K562 (cell line): ENCODE data around the gene BTBD10. TPM values are rescaled to one million over a fixed set of nuclear protein-coding genes. Genes with fewer than 3 reads are reported as not detected.

ENCODE experiments used
- COPS2 ChIP-seq: fragments of 450-650 bp; conservative IDR thresholded peaks from 2 replicates; pipeline ENCODE4 v1.6.1; 2016; ENCODE audit warnings: mild to moderate bottlenecking, moderate library complexity
- CTBP1 ChIP-seq: fragments of 450-650 bp; IDR thresholded peaks from 2 replicates; pipeline ENCODE4 v1.6.1; 2016; ENCODE audit warnings: borderline replicate concordance
- FOXM1 ChIP-seq, 2 experiments: fragments of 450-650 bp in 1 of 2; sonication (generic) in 1 of 2; formaldehyde crosslinking in 1 of 2; IDR thresholded peaks; 2 replicates each; pipeline versions ENCODE4 v1.6.1 to v1.9.0; 2017 to 2022; ENCODE audit warnings: low read depth in 2 of 2, mild to moderate bottlenecking in 2 of 2, missing genetic modification reagents in 1 of 2, moderate library complexity in 1 of 2
- HNRNPL ChIP-seq: fragments of 200-400 bp; formaldehyde crosslinking; IDR thresholded peaks from 2 replicates; pipeline ENCODE4 v1.6.1; 2017; ENCODE audit warnings: low read depth, mild to moderate bottlenecking, low read length
- MIER1 ChIP-seq: fragments of 450-650 bp; IDR thresholded peaks from 2 replicates; pipeline ENCODE4 v1.6.1; 2016; ENCODE audit warnings: antibody characterized with exemption, mild to moderate bottlenecking, low read depth
- SRSF7 ChIP-seq: fragments of 200-400 bp; formaldehyde crosslinking; optimal IDR thresholded peaks from 2 replicates; pipeline ENCODE3; 2017; ENCODE audit warnings: mild to moderate bottlenecking, low read depth, low read length
- TEAD4 ChIP-seq, 2 experiments: sonication (generic) in 1 of 2; formaldehyde crosslinking in 1 of 2; IDR thresholded peaks; 2 replicates each; pipeline versions ENCODE4 v1.6.1 to v1.8.0; 2012 to 2022; ENCODE audit warnings: borderline replicate concordance in 1 of 2, inconsistent platforms in 1 of 2, low read length in 1 of 2, mild to moderate bottlenecking in 1 of 2, missing genetic modification reagents in 1 of 2
- ZBTB8A ChIP-seq: fragments of 450-650 bp; IDR thresholded peaks from 2 replicates; pipeline ENCODE4 v1.6.1; 2018; ENCODE audit warnings: mild to moderate bottlenecking, moderate library complexity; ENCODE audit not compliant: partially characterized antibody
- ZNF408 ChIP-seq: fragments of 250-450 bp; sonication (Bioruptor Pico); IDR thresholded peaks from 2 replicates; pipeline ENCODE4 v1.4.0; 2020; ENCODE audit warnings: low read depth, mild to moderate bottlenecking, moderate library complexity
- ZNF445 ChIP-seq: fragments of 250-450 bp; sonication (Bioruptor Pico); IDR thresholded peaks from 2 replicates; pipeline ENCODE4 v1.4.0; 2020; ENCODE audit warnings: low read depth, mild to moderate bottlenecking, moderate library complexity
- ZNF695 ChIP-seq: fragments of 450-650 bp; formaldehyde crosslinking; IDR thresholded peaks from 2 replicates; pipeline ENCODE4 v1.4.0; 2020; ENCODE audit warnings: mild to moderate bottlenecking, moderate library complexity
- polyA plus RNA-seq, 8 experiments: library from polyadenylated mRNA; depleted of rRNA in 4 of 8; stranded (reverse) in 5 of 8; unstranded in 3 of 8; fragments of >200 nt; fragmentation: Nextera tagmentation in 2 of 8; fragmentation: Illumina TruSeq in 1 of 8; extraction: Ambion mirVana in 2 of 8; extraction: Trizol in 1 of 8; gene quantifications; 2 replicates each; pipeline versions ENCODE4 v1.2.1 to v1.2.3, GENCODE V29; 2011 to 2014; ENCODE audit warnings: inconsistent platforms in 1 of 8, missing spikeins in 1 of 8
- total RNA-seq, 7 experiments: library from RNA; depleted of rRNA in 6 of 7; stranded (reverse); fragments of >200 nt in 6 of 7; fragmentation: Illumina TruSeq in 2 of 7; extraction: Trizol in 2 of 7; gene quantifications; 2 replicates each; pipeline versions ENCODE4 v1.2.1 to v1.2.3, GENCODE V29; 2011 to 2021; ENCODE audit warnings: low replicate concordance in 1 of 7
- TF ChIP-seq, protein P1 (sequence below): fragments of 250-450 bp; sonication (Bioruptor Pico); IDR thresholded peaks from 2 replicates; pipeline ENCODE4 v1.4.0; 2020; ENCODE audit warnings: mild to moderate bottlenecking, moderate library complexity, borderline replicate concordance
- TF ChIP-seq, protein P2 (sequence below): fragments of 450-650 bp; IDR thresholded peaks from one replicate; pipeline ENCODE4 v1.6.1; 2018; ENCODE audit warnings: mild to moderate bottlenecking, moderate library complexity; ENCODE audit not compliant: partially characterized antibody
- TF ChIP-seq, protein P3 (sequence below), 2 experiments: IDR thresholded peaks; 2 replicates each; pipeline ENCODE4 v1.6.1; 2011; ENCODE audit warnings: borderline replicate concordance in 1 of 2, control low read depth in 1 of 2, low read depth in 1 of 2, low read length in 1 of 2, mild to moderate bottlenecking in 1 of 2, mixed read lengths in 1 of 2, moderate library complexity in 1 of 2; ENCODE audit not compliant: insufficient read depth in 1 of 2, insufficient read length in 1 of 2, poor library complexity in 1 of 2, severe bottlenecking in 1 of 2; ENCODE audit errors: extremely low read depth in 1 of 2

The BTBD10 gene
- total and polyA plus RNA-seq, 9 of the 15 experiments (the other 6 are each of a cell fraction or from before 2014, with no cell fraction given): 11.6 to 22.8 (median 16.3) TPM

DNA sequence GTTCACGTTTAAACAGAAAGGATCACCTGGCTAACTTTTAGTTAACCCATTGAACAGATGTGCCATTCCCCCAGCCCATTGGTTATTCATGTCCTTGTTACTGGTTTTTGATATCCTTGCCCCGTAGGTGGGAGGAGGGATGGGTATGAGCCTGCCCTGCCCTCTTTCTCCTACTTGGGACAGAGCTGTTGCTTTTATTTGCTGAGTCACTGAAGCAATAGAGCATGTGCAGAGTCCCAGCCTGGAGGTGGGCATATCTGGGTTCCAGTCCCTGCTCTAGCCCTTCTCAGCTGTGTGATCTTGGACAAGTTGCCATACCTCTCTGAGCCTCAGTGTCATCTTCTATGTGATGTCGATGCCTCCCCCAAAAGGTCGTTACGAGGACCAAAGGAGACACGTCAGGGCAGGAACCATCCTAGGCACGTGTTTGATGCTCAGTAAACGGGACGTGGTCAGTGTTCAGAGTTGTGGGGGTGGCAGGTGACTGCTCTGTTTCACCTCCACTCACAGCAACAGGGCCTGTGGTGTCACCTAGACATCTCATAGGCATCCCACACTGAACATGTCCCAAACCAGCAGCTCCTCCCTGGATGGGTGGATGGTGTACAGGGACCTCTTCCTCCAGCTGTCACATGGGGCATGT is 124.5 kb downstream of the BTBD10 start (continued):
- TF ChIP-seq MIER1: no peak
- no peak for TF ChIP-seq HNRNPL
- TF ChIP-seq ZNF695: no peak
- TF ChIP-seq FOXM1 (IDR thresholded peaks at IDR 0.05; ENCODE audit: low read depth): no peak
- TF ChIP-seq FOXM1 (CRISPR knock-in tag; IDR thresholded peaks at IDR 0.05; ENCODE audit: low read depth): no peak
- TF ChIP-seq, protein P1, sequence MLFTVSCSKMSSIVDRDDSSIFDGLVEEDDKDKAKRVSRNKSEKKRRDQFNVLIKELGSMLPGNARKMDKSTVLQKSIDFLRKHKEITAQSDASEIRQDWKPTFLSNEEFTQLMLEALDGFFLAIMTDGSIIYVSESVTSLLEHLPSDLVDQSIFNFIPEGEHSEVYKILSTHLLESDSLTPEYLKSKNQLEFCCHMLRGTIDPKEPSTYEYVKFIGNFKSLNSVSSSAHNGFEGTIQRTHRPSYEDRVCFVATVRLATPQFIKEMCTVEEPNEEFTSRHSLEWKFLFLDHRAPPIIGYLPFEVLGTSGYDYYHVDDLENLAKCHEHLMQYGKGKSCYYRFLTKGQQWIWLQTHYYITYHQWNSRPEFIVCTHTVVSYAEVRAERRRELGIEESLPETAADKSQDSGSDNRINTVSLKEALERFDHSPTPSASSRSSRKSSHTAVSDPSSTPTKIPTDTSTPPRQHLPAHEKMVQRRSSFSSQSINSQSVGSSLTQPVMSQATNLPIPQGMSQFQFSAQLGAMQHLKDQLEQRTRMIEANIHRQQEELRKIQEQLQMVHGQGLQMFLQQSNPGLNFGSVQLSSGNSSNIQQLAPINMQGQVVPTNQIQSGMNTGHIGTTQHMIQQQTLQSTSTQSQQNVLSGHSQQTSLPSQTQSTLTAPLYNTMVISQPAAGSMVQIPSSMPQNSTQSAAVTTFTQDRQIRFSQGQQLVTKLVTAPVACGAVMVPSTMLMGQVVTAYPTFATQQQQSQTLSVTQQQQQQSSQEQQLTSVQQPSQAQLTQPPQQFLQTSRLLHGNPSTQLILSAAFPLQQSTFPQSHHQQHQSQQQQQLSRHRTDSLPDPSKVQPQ (CRISPR knock-in tag): no peak
- TF ChIP-seq, protein P2, sequence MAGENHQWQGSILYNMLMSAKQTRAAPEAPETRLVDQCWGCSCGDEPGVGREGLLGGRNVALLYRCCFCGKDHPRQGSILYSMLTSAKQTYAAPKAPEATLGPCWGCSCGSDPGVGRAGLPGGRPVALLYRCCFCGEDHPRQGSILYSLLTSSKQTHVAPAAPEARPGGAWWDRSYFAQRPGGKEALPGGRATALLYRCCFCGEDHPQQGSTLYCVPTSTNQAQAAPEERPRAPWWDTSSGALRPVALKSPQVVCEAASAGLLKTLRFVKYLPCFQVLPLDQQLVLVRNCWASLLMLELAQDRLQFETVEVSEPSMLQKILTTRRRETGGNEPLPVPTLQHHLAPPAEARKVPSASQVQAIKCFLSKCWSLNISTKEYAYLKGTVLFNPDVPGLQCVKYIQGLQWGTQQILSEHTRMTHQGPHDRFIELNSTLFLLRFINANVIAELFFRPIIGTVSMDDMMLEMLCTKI: no peak
- no peak for TF ChIP-seq ZBTB8A
- no peak for TF ChIP-seq TEAD4 (IDR thresholded peaks at IDR 0.05; ENCODE audit: low read length)
- no peak for TF ChIP-seq TEAD4 (CRISPR knock-in tag; IDR thresholded peaks at IDR 0.05; ENCODE audit: borderline replicate concordance)
- peak; percentile 33; the same call in 1 of the 2 replicates for TF ChIP-seq CTBP1
- TF ChIP-seq ZNF408 (CRISPR knock-in tag): no peak
- no peak for TF ChIP-seq ZNF445 (CRISPR knock-in tag)
- TF ChIP-seq, protein P3, sequence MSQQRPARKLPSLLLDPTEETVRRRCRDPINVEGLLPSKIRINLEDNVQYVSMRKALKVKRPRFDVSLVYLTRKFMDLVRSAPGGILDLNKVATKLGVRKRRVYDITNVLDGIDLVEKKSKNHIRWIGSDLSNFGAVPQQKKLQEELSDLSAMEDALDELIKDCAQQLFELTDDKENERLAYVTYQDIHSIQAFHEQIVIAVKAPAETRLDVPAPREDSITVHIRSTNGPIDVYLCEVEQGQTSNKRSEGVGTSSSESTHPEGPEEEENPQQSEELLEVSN (IDR thresholded peaks at IDR 0.05; ENCODE audit: borderline replicate concordance in 1 of 2, extremely low read depth in 1 of 2, insufficient read depth in 1 of 2, insufficient read length in 1 of 2, low read depth in 1 of 2, low read length in 1 of 2, poor library complexity in 1 of 2, severe bottlenecking in 1 of 2): no peak
- no peak for TF ChIP-seq COPS2
- no peak for TF ChIP-seq SRSF7
